ENCODE results near the gene SCFD2. TPM values are rescaled to one million over a fixed set of nuclear protein-coding genes. Genes with fewer than 3 reads are reported as not detected.

Gene SCFD2
- polyA plus RNA-seq, 3 donors: 5.4 to 9.4 (median 6.7) TPM

DNA sequence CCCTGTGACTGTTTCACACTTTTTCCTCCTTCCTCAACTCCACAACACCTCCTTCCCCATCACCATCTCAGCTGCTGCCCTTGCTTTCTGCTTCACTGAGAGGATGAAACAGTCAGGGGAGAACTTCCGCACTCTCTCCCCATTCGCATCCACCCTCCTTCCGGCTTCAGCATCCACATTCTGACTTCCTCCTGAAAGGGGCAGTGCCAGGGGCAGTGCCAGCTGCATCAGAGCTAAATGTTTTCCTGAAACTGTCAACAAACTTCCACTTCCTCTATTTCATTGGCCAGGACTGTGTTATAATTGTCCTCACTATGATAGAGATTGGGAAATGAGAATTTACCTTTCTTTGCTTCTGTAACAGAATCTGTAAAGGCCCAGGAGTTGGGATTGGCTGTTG is 521.9 kb downstream of the SCFD2 start:
- TF ChIP-seq, protein P1, sequence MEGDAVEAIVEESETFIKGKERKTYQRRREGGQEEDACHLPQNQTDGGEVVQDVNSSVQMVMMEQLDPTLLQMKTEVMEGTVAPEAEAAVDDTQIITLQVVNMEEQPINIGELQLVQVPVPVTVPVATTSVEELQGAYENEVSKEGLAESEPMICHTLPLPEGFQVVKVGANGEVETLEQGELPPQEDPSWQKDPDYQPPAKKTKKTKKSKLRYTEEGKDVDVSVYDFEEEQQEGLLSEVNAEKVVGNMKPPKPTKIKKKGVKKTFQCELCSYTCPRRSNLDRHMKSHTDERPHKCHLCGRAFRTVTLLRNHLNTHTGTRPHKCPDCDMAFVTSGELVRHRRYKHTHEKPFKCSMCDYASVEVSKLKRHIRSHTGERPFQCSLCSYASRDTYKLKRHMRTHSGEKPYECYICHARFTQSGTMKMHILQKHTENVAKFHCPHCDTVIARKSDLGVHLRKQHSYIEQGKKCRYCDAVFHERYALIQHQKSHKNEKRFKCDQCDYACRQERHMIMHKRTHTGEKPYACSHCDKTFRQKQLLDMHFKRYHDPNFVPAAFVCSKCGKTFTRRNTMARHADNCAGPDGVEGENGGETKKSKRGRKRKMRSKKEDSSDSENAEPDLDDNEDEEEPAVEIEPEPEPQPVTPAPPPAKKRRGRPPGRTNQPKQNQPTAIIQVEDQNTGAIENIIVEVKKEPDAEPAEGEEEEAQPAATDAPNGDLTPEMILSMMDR (IDR thresholded peaks at IDR 0.05): no peak
- Histone ChIP-seq H3K79me2 (ENCODE audit: insufficient read depth, low read length) (no peaks in the 10 kb centered on the region), H3K4me3 (replicated peaks in 1 of 3; ENCODE audit: low read depth in 2 of 3, low read length in 3 of 3) (no peak overlapping the region), H3K4me2 (replicated peaks; ENCODE audit: extremely low read depth, low read length, poor library complexity, severe bottlenecking) (peak overlapping the region; percentile 21), H3K27me3 (ENCODE audit: control insufficient read depth in 2 of 2, insufficient read depth in 2 of 2, low read length in 2 of 2) (no peaks in the 10 kb centered on the region), H3K36me3 (replicated peaks in 1 of 2; ENCODE audit: control insufficient read depth in 1 of 2, insufficient read depth in 2 of 2, low read length in 2 of 2) (no peaks in the 10 kb centered on the region), H3K4me1 (ENCODE audit: control insufficient read depth in 1 of 2, insufficient read depth in 2 of 2, low read length in 2 of 2) (peaks cover 16 to 17% of the 10 kb centered on the region in 2 donors), H3K9me3 (replicated peaks in 1 of 2; ENCODE audit: control insufficient read depth in 1 of 2, insufficient read depth in 1 of 2, low read length in 2 of 2) (no peaks in the 10 kb centered on the region), H4K20me1 (ENCODE audit: insufficient read depth, low read length) (no peaks in the 10 kb centered on the region), H3K27ac (ENCODE audit: low read depth in 1 of 2, low read length in 2 of 2) (peak overlapping the region in 1 of 2 donors; percentile 72), H2AFZ (ENCODE audit: insufficient read depth, low read depth, low read length, poor library complexity, severe bottlenecking) (peak overlapping the region; percentile 66), H3K9ac (ENCODE audit: insufficient read depth, low read length, poor library complexity, severe bottlenecking) (no peak overlapping the region)
- Mint-ChIP-seq H3K27me3 (ENCODE audit: low read depth in 3 of 3) (peaks cover 1 to 3% (median 2%) of the 10 kb centered on the region in 3 donors), H3K36me3 (no peaks in the 10 kb centered on the region), H3K4me1 (peaks cover 20% of the 10 kb centered on the region), H3K9me3 (peaks cover 0 to 5% (median 0%) of the 10 kb centered on the region in 7 donors), H3K27ac (peak overlapping the region; percentile 4 to 87 (median 80)), H3K4me3 (peak overlapping the region; percentile 13 to 72)
- intact Hi-C loops (cut with micrococcal nuclease): no loop called here
- 0% methylated on average over 3 of the region's 3 CpGs for WGBS (ENCODE audit: insufficient coverage)
- DNase-seq: peak; percentile 82 to 88 (median 83)

DNA sequence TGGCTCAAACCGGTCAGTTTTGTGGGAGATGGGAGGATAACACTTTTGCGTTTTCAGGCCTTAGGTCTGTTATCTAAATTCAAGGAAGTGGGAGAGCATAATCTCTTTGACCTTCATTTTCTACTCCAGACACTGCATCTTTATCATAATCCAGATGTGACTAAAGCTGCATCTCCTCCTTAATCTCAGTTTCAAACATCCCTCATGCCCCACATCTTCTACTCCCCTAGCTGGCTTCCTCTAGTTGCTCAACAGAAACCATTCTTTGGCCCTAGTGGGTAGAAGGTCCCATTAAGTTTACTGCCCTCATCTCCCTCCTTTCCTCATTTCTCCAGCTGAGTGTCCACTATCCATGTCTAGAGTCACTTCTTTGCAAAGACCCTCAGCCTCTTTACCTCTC is 522.5 kb downstream of the SCFD2 start:
- TF ChIP-seq, protein P1 (IDR thresholded peaks at IDR 0.05): no peak
- H3K27ac Mint-ChIP-seq: peak overlapping the region; percentile 4 to 87 (median 80)

More for the DNA sequence above, 522.5 kb downstream of the SCFD2 start:
- no CpG with 5 or more reads among the region's 2 CpGs for WGBS (ENCODE audit: insufficient coverage)
- no peaks in the 10 kb centered on the region for H4K20me1 ChIP-seq (ENCODE audit: insufficient read depth, low read length)
- H3K9ac ChIP-seq (ENCODE audit: insufficient read depth, low read length, poor library complexity, severe bottlenecking): no peak overlapping the region
- peak overlapping the region in 1 of 2 donors; percentile 72 for H3K4me3 Mint-ChIP-seq
- H3K4me1 ChIP-seq (ENCODE audit: control insufficient read depth in 1 of 2, insufficient read depth in 2 of 2, low read length in 2 of 2): peaks cover 16 to 17% of the 10 kb centered on the region in 2 donors
- no peak overlapping the region for H3K4me3 ChIP-seq (replicated peaks in 1 of 3; ENCODE audit: low read depth in 2 of 3, low read length in 3 of 3)
- H3K36me3 ChIP-seq (replicated peaks in 1 of 2; ENCODE audit: control insufficient read depth in 1 of 2, insufficient read depth in 2 of 2, low read length in 2 of 2): no peaks in the 10 kb centered on the region
- intact Hi-C loops (cut with micrococcal nuclease): no loop called here
- H3K79me2 ChIP-seq (ENCODE audit: insufficient read depth, low read length): no peaks in the 10 kb centered on the region
- H3K4me1 Mint-ChIP-seq: peaks cover 20% of the 10 kb centered on the region
- peak overlapping the region; percentile 21 for H3K4me2 ChIP-seq (replicated peaks; ENCODE audit: extremely low read depth, low read length, poor library complexity, severe bottlenecking)
- DNase-seq: no peak
- H3K9me3 ChIP-seq (replicated peaks in 1 of 2; ENCODE audit: control insufficient read depth in 1 of 2, insufficient read depth in 1 of 2, low read length in 2 of 2): no peaks in the 10 kb centered on the region
- no peaks in the 10 kb centered on the region for H3K27me3 ChIP-seq (ENCODE audit: control insufficient read depth in 2 of 2, insufficient read depth in 2 of 2, low read length in 2 of 2)
- H3K9me3 Mint-ChIP-seq: peaks cover 0 to 3% (median 0%) of the 10 kb centered on the region in 7 donors
- no peaks in the 10 kb centered on the region for H3K36me3 Mint-ChIP-seq
- H2AFZ ChIP-seq (ENCODE audit: insufficient read depth, low read depth, low read length, poor library complexity, severe bottlenecking): peak overlapping the region; percentile 66
- H3K27ac ChIP-seq (ENCODE audit: low read depth in 1 of 2, low read length in 2 of 2): peak overlapping the region in 1 of 2 donors; percentile 72
- peaks cover 0 to 3% (median 1%) of the 10 kb centered on the region in 3 donors for H3K27me3 Mint-ChIP-seq (ENCODE audit: low read depth in 3 of 3)
